Caco-2 (cell line): ENCODE data around the gene DNAH10. TPM values are rescaled to one million over a fixed set of nuclear protein-coding genes. Genes with fewer than 3 reads are reported as not detected.

Experiments
- BruUV-seq: library from RNA; stranded (reverse); fragments of 400-500 nt; replicated peaks from 2 replicates; lab custom pipeline; 2021; lab: Mats Ljungman, UMichigan
- CTCF ChIA-PET: fragments of 300-600 bp; sonication (Branson Sonifier 250); formaldehyde crosslinking; loops from one replicate; lab custom pipeline; 2022; ENCODE audit warnings: antibody characterized with exemption; lab: Charles Lee
- POLR2A ChIA-PET: fragments of 300-600 bp; sonication (Branson Sonifier 250); formaldehyde crosslinking; loops from one replicate; lab custom pipeline; 2022; ENCODE audit warnings: antibody characterized with exemption; lab: Charles Lee
- DNase-seq, 2 experiments: peaks; one replicate each; pipeline versions ENCODE4 v3.0.0 to v3.0.0-alpha.2; 2020 to 2022
- H3K27me3 ChIP-seq: replicated peaks from 2 replicates; pipeline ENCODE4 v1.6.0; 2011; ENCODE audit warnings: low read length; ENCODE audit not compliant: control insufficient read depth, insufficient read depth
- H3K36me3 ChIP-seq: 2 replicates; pipeline ENCODE4 v1.5.1; 2011; ENCODE audit warnings: low read length; ENCODE audit not compliant: control insufficient read depth, insufficient read depth
- H3K4me1 ChIP-seq: fragments of 250-450 bp; sonication (Bioruptor Pico); 2 replicates; pipeline ENCODE4 v1.5.1; 2020; ENCODE audit warnings: mild to moderate bottlenecking
- H3K4me3 ChIP-seq: 2 replicates; pipeline ENCODE4 v1.5.1; 2011; ENCODE audit warnings: low read depth, mild to moderate bottlenecking, control low read depth, low read length
- H3K9me3 ChIP-seq: fragments of 250-450 bp; sonication (Bioruptor Pico); 2 replicates; pipeline ENCODE4 v1.5.1; 2020; ENCODE audit warnings: mild to moderate bottlenecking, moderate library complexity
- H3K27ac Mint-ChIP-seq: one replicate; pipeline ENCODE4 v1.8.0; 2022; ENCODE audit warnings: mixed read lengths; ENCODE audit not compliant: unreplicated experiment
- H3K27me3 Mint-ChIP-seq: one replicate; pipeline ENCODE4 v1.8.0; 2022; ENCODE audit warnings: mixed read lengths; ENCODE audit not compliant: insufficient read depth, unreplicated experiment
- H3K36me3 Mint-ChIP-seq: one replicate; pipeline ENCODE4 v1.8.0; 2022; ENCODE audit warnings: mild to moderate bottlenecking, mixed read lengths; ENCODE audit not compliant: insufficient read depth, unreplicated experiment
- H3K4me1 Mint-ChIP-seq: one replicate; pipeline ENCODE4 v1.8.0; 2022; ENCODE audit warnings: low read depth, mixed read lengths; ENCODE audit not compliant: unreplicated experiment
- H3K4me3 Mint-ChIP-seq: one replicate; pipeline ENCODE4 v1.8.0; 2022; ENCODE audit warnings: mild to moderate bottlenecking, moderate library complexity, mixed read lengths; ENCODE audit not compliant: unreplicated experiment
- H3K9me3 Mint-ChIP-seq: one replicate; pipeline ENCODE4 v1.8.0; 2022; ENCODE audit warnings: mixed read lengths; ENCODE audit not compliant: unreplicated experiment
- CTCF ChIP-seq, 2 experiments: fragments of 200-600 bp in 1 of 2; IDR thresholded peaks; 1 replicate in 1 of 2; 2 replicates in 1 of 2; pipeline versions ENCODE4 v1.5.1 to v1.8.0; 2011 to 2022; ENCODE audit warnings: antibody characterized with exemption in 1 of 2, control low read depth in 1 of 2, inconsistent platforms in 1 of 2, low read depth in 1 of 2, low read length in 1 of 2, mild to moderate bottlenecking in 1 of 2, moderate library complexity in 1 of 2; ENCODE audit not compliant: insufficient read depth in 1 of 2, severe bottlenecking in 1 of 2, unreplicated experiment in 1 of 2
- intact Hi-C: fragments of 100-400 bp; cut with micrococcal nuclease; formaldehyde crosslinking; loops from one replicate; pipeline ENCODE4 v1.10.0; 2022; ENCODE audit not compliant: unreplicated experiment
- total RNA-seq: library from RNA; stranded (reverse); gene quantifications from 2 replicates; pipeline ENCODE4 v1.2.3, GENCODE V29; 2022

Gene DNAH10
- total RNA-seq, 1 experiment from 2014 or later: 0.45 TPM

GRCh38 chr12:123924539-123924938 is 162.4 kb downstream of the DNAH10 start:
- no peak for DNase-seq
- H3K4me3 Mint-ChIP-seq: no peak overlapping the region

GRCh38 chr12:123928274-123928865 is 166.3 kb downstream of the DNAH10 start:
- Mint-ChIP-seq H3K4me3 (no peak overlapping the region), H3K27me3 (no peaks in the 10 kb centered on the region), H3K27ac (no peak overlapping the region), H3K4me1 (no peaks in the 10 kb centered on the region), H3K36me3 (no peaks in the 10 kb centered on the region), H3K9me3 (no peaks in the 10 kb centered on the region)
- no TSS peak for BruUV-seq
- no peak for TF ChIP-seq CTCF (IDR thresholded peaks at IDR 0.05; ENCODE audit: insufficient read depth in 1 of 2, low read depth in 1 of 2, low read length in 1 of 2, severe bottlenecking in 1 of 2, unreplicated experiment in 1 of 2)
- Histone ChIP-seq H3K4me3 (no peak overlapping the region), H3K36me3 (no peaks in the 10 kb centered on the region), H3K4me1 (no peaks in the 10 kb centered on the region), H3K27me3 (no peaks in the 10 kb centered on the region), H3K9me3 (no peaks in the 10 kb centered on the region)
- DNase-seq: peak in 1 of 2 experiments; percentile 31
- POLR2A ChIA-PET: no interaction called here
- CTCF ChIA-PET: no interaction called here
- intact Hi-C loops: loop anchor here (1.0 to 2.0 kb wide), 2 partner anchors 120 to 127 kb away; no protein-coding TSS in a partner anchor

More at GRCh38 chr12:123924539-123924938, 162.4 kb downstream of the DNAH10 start:
- ChIA-PET POLR2A (no interaction called here), CTCF (no interaction called here)
- Histone ChIP-seq H3K36me3 (no peaks in the 10 kb centered on the region), H3K9me3 (no peaks in the 10 kb centered on the region), H3K4me1 (no peaks in the 10 kb centered on the region), H3K4me3 (no peak overlapping the region), H3K27me3 (no peaks in the 10 kb centered on the region)
- no peak for TF ChIP-seq CTCF (IDR thresholded peaks at IDR 0.05; ENCODE audit: insufficient read depth in 1 of 2, low read depth in 1 of 2, low read length in 1 of 2, severe bottlenecking in 1 of 2, unreplicated experiment in 1 of 2)
- Mint-ChIP-seq H3K9me3 (no peaks in the 10 kb centered on the region), H3K36me3 (no peaks in the 10 kb centered on the region), H3K4me1 (no peaks in the 10 kb centered on the region), H3K27me3 (no peaks in the 10 kb centered on the region), H3K27ac (no peak overlapping the region)
- intact Hi-C loops: no loop called here
- BruUV-seq: no TSS peak

GRCh38 chr12:123928897-123929296 is 166.8 kb downstream of the DNAH10 start:
- H3K27me3 Mint-ChIP-seq: no peaks in the 10 kb centered on the region
- DNase-seq: no peak
- H3K36me3 Mint-ChIP-seq: no peaks in the 10 kb centered on the region
- ChIA-PET CTCF (interaction anchor here (0.6 kb wide), 1 partner anchor 157 kb away, joined by 3 read pairs; no protein-coding TSS in a partner anchor), POLR2A (no interaction called here)
- TF ChIP-seq CTCF (IDR thresholded peaks at IDR 0.05; ENCODE audit: insufficient read depth in 1 of 2, low read depth in 1 of 2, low read length in 1 of 2, severe bottlenecking in 1 of 2, unreplicated experiment in 1 of 2): no peak
- no peaks in the 10 kb centered on the region for H3K4me1 ChIP-seq
- no TSS peak for BruUV-seq
- no peak overlapping the region for H3K4me3 ChIP-seq
- H3K4me3 Mint-ChIP-seq: no peak overlapping the region
- H3K36me3 ChIP-seq: no peaks in the 10 kb centered on the region
- intact Hi-C loops: loop anchor here (1.0 to 2.0 kb wide), 2 partner anchors 120 to 128 kb away; no protein-coding TSS in a partner anchor
- H3K27me3 ChIP-seq: no peaks in the 10 kb centered on the region
- H3K9me3 ChIP-seq: no peaks in the 10 kb centered on the region
- H3K4me1 Mint-ChIP-seq: no peaks in the 10 kb centered on the region
- no peaks in the 10 kb centered on the region for H3K9me3 Mint-ChIP-seq
- H3K27ac Mint-ChIP-seq: no peak overlapping the region
